ENCODE measurements around the gene HSD17B8. TPM values are rescaled to one million over a fixed set of nuclear protein-coding genes. Genes with fewer than 3 reads are reported as not detected.

Gene HSD17B8
- total RNA-seq, 2 donors from 2014 or later = 10.3 to 31.4 TPM

- DNase-seq (ENCODE audit: low spot score) = no peak
- Histone ChIP-seq H3K36me3 (no peaks in the 10 kb centered on the region), H3K4me3 (no peak overlapping the region), H3K4me1 (no peaks in the 10 kb centered on the region), H3K27ac (no peak overlapping the region), H3K27me3 (no peaks in the 10 kb centered on the region), H3K9me3 (no peaks in the 10 kb centered on the region)
- no peak for TF ChIP-seq CTCF (IDR thresholded peaks at IDR 0.05)
Observed at GRCh38 chr6:33169291-33170175, 34.9 kb upstream of the HSD17B8 start.

- Histone ChIP-seq H3K9me3 (no peaks in the 10 kb centered on the region), H3K36me3 (no peaks in the 10 kb centered on the region), H3K4me3 (no peak overlapping the region), H3K27ac (no peak overlapping the region), H3K27me3 (no peaks in the 10 kb centered on the region), H3K4me1 (no peaks in the 10 kb centered on the region)
- no peak for DNase-seq (ENCODE audit: low spot score)
- no peak for TF ChIP-seq CTCF (IDR thresholded peaks at IDR 0.05)
Observed at GRCh38 chr6:33170176-33171015, 34.1 kb upstream of the HSD17B8 start.

GRCh38 chr6:33171016-33171879, 33.2 kb upstream of the HSD17B8 start:
- no peaks in the 10 kb centered on the region for H3K36me3 ChIP-seq
- TF ChIP-seq CTCF (IDR thresholded peaks at IDR 0.05) = no peak
- no peak for DNase-seq (ENCODE audit: low spot score)

GRCh38 chr6:33171880-33172687, 32.4 kb upstream of the HSD17B8 start:
- H3K9me3 ChIP-seq = no peaks in the 10 kb centered on the region
- H3K36me3 ChIP-seq = no peaks in the 10 kb centered on the region
- H3K4me3 ChIP-seq = no peak overlapping the region
- DNase-seq (ENCODE audit: low spot score) = no peak
- no peaks in the 10 kb centered on the region for H3K4me1 ChIP-seq
- H3K27me3 ChIP-seq = no peaks in the 10 kb centered on the region
- no peak overlapping the region for H3K27ac ChIP-seq
- no peak for TF ChIP-seq CTCF (IDR thresholded peaks at IDR 0.05)

More at GRCh38 chr6:33171016-33171879, 33.2 kb upstream of the HSD17B8 start:
- Histone ChIP-seq H3K4me3 (no peak overlapping the region), H3K9me3 (no peaks in the 10 kb centered on the region), H3K27me3 (no peaks in the 10 kb centered on the region), H3K4me1 (no peaks in the 10 kb centered on the region), H3K27ac (no peak overlapping the region)
